Endothelial cell of umbilical vein (primary cell): ENCODE data around the gene STKLD1.

Experiments
- JUN ChIP-seq: IDR thresholded peaks from 2 replicates; pipeline ENCODE4 v1.6.1; 2011; ENCODE audit warnings: borderline replicate concordance, low read depth; ENCODE audit not compliant: insufficient read length, insufficient read depth
- TF ChIP-seq, protein P1 (sequence below), 2 donors: IDR thresholded peaks; 1 replicate in 1 of 2; 2 replicates in 1 of 2; pipeline ENCODE4 v1.5.1; 2011; ENCODE audit warnings: low read length in 2 of 2, mild to moderate bottlenecking in 2 of 2, moderate library complexity in 2 of 2, control low read depth in 1 of 2, inconsistent platforms in 1 of 2, low read depth in 1 of 2; ENCODE audit not compliant: insufficient read depth in 1 of 2; ENCODE audit errors: extremely low read depth in 1 of 2

GRCh38 chr9:133436681-133437080 is 60.5 kb downstream of the STKLD1 start:
- TF ChIP-seq JUN, result no peak
- TF ChIP-seq, protein P1, sequence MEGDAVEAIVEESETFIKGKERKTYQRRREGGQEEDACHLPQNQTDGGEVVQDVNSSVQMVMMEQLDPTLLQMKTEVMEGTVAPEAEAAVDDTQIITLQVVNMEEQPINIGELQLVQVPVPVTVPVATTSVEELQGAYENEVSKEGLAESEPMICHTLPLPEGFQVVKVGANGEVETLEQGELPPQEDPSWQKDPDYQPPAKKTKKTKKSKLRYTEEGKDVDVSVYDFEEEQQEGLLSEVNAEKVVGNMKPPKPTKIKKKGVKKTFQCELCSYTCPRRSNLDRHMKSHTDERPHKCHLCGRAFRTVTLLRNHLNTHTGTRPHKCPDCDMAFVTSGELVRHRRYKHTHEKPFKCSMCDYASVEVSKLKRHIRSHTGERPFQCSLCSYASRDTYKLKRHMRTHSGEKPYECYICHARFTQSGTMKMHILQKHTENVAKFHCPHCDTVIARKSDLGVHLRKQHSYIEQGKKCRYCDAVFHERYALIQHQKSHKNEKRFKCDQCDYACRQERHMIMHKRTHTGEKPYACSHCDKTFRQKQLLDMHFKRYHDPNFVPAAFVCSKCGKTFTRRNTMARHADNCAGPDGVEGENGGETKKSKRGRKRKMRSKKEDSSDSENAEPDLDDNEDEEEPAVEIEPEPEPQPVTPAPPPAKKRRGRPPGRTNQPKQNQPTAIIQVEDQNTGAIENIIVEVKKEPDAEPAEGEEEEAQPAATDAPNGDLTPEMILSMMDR (IDR thresholded peaks at IDR 0.05; ENCODE audit: extremely low read depth in 1 of 2, insufficient read depth in 1 of 2, low read depth in 1 of 2, low read length in 2 of 2), result no peak
